GM19467 (cell line): Measurements from ENCODE around the gene CTBP2.

Source experiments
- ATAC-seq: cut with Tn5 transposase; IDR thresholded peaks from one replicate; pipeline ENCODE4 v1.9.1; 2021; ENCODE audit warnings: mild to moderate bottlenecking, moderate library complexity; ENCODE audit not compliant: unreplicated experiment

Gene CTBP2

GRCh38 chr10:125049216-125049881, 111.0 kb downstream of the CTBP2 start:
- ATAC-seq = no peak

GRCh38 chr10:125048094-125048864, 112.1 kb downstream of the CTBP2 start:
- peak; percentile 87 for ATAC-seq

GRCh38 chr10:125043841-125044658, 116.3 kb downstream of the CTBP2 start:
- ATAC-seq = no peak

- ATAC-seq = no peak
Observed at GRCh38 chr10:125041856-125042506, 118.4 kb downstream of the CTBP2 start.

GRCh38 chr10:125039354-125039769, 121.0 kb downstream of the CTBP2 start:
- ATAC-seq = no peak

- ATAC-seq = no peak
Observed at GRCh38 chr10:125038637-125039036, 121.7 kb downstream of the CTBP2 start.

- ATAC-seq = no peak
Observed at GRCh38 chr10:125037145-125037877, 123.1 kb downstream of the CTBP2 start.

- ATAC-seq = no peak
Observed at GRCh38 chr10:125035588-125036295, 124.6 kb downstream of the CTBP2 start.

GRCh38 chr10:125035136-125035535, 125.2 kb downstream of the CTBP2 start:
- ATAC-seq = no peak

- ATAC-seq = no peak
Observed at GRCh38 chr10:125034675-125035074, 125.7 kb downstream of the CTBP2 start.

GRCh38 chr10:125033146-125033924, 127.0 kb downstream of the CTBP2 start:
- no peak for ATAC-seq

- no peak for ATAC-seq
Observed at GRCh38 chr10:125032474-125033020, 127.8 kb downstream of the CTBP2 start.

- ATAC-seq = no peak
Observed at GRCh38 chr10:125030567-125031197, 129.7 kb downstream of the CTBP2 start.

- ATAC-seq = no peak
Observed at GRCh38 chr10:125029584-125030242, 130.7 kb downstream of the CTBP2 start.

- no peak for ATAC-seq
Observed at GRCh38 chr10:125027871-125028869, 132.2 kb downstream of the CTBP2 start.

GRCh38 chr10:125026974-125027735, 133.2 kb downstream of the CTBP2 start:
- ATAC-seq = no peak
